Adrenal gland (tissue), 5 donors: ENCODE measurements around the gene LMF1.

Source experiments
- POLR2A ChIP-seq, 2 donors: fragments of 450-650 bp; IDR thresholded peaks; one replicate each; pipeline ENCODE4 v1.6.1; 2017; ENCODE audit warnings: antibody characterized with exemption in 2 of 2, mild to moderate bottlenecking in 2 of 2, moderate library complexity in 1 of 2
- TF ChIP-seq, protein P1 (sequence below), 6 experiments: fragments of 450-650 bp in 4 of 6; fragments of 200-600 bp in 2 of 6; sonication (generic) in 1 of 6; IDR thresholded peaks; 1 replicate in 5 of 6; 2 replicates in 1 of 6; pipeline versions ENCODE4 v1.5.1 to v1.8.0; 2016 to 2021; ENCODE audit warnings: antibody characterized with exemption in 6 of 6, mild to moderate bottlenecking in 2 of 6, moderate library complexity in 1 of 6
- donor health status: DM: no; HTN: no; CAD: no.

DNA sequence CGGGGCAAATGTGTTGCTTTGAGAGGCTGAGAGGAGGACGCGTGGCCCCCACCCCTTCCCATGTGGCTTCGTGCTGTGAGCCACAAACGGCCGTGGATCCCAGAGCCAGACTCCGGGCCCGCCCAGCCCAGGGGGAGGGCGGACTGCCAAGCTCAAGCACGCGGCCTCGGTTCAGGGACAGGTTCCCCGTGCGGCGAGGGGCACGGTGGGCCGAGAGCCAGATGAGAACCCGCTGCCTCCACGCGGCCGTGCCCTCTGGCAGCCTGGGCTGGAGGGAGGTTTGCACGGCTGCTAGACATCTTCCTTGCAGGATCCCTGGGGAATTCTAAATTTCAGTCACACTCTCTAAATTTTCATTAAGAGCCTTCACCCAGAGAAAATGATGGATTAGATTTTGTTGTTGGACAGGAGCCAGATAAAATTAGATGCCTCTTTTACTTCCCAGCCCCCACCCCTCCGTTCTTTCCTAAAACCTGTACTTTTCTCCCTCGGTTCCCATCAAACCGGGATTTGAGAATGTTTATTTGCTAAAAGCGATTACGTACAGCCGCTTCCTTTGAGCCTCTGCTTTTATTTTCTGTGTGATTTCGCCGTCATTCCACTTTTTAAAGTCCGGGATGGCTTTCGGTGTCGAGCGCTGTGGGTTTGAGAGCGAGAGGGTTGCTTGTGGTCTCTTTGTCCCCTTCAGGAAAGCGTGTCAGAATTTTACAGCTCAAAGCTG is 145.3 kb downstream of the LMF1 start:
- TF ChIP-seq, protein P1, sequence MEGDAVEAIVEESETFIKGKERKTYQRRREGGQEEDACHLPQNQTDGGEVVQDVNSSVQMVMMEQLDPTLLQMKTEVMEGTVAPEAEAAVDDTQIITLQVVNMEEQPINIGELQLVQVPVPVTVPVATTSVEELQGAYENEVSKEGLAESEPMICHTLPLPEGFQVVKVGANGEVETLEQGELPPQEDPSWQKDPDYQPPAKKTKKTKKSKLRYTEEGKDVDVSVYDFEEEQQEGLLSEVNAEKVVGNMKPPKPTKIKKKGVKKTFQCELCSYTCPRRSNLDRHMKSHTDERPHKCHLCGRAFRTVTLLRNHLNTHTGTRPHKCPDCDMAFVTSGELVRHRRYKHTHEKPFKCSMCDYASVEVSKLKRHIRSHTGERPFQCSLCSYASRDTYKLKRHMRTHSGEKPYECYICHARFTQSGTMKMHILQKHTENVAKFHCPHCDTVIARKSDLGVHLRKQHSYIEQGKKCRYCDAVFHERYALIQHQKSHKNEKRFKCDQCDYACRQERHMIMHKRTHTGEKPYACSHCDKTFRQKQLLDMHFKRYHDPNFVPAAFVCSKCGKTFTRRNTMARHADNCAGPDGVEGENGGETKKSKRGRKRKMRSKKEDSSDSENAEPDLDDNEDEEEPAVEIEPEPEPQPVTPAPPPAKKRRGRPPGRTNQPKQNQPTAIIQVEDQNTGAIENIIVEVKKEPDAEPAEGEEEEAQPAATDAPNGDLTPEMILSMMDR (IDR thresholded peaks at IDR 0.05): no peak
- no peak for TF ChIP-seq POLR2A (IDR thresholded peaks at IDR 0.05)
